Left lobe of liver (tissue), 1 donor: ENCODE measurements around the gene NMNAT2. TPM values are rescaled to one million over a fixed set of nuclear protein-coding genes. Genes with fewer than 3 reads are reported as not detected.

ENCODE experiments used
- total RNA-seq: library from RNA; stranded (reverse); gene quantifications from one replicate; pipeline ENCODE4 v1.2.1, GENCODE V29; 2021
- donor health status: DM: no; HTN: yes; CAD: no.

NMNAT2 gene
- total RNA-seq, 1 donor from 2014 or later = 0.03 TPM

Other genes with a start within 250 kb of the NMNAT2 start
- 0.30 TPM for gene LAMC2, start 232.1 kb downstream of the NMNAT2 start, total RNA-seq
- 25.3 TPM for gene SMG7, start 54.1 kb upstream of the NMNAT2 start, total RNA-seq
- gene NCF2, start 172.1 kb upstream of the NMNAT2 start, total RNA-seq = 2.8 TPM
- gene ARPC5, start 217.4 kb upstream of the NMNAT2 start, total RNA-seq = 27.1 TPM
- gene APOBEC4, start 234.9 kb upstream of the NMNAT2 start, total RNA-seq = not detected